GM12872 (cell line): ENCODE data around the gene RIPOR2.

Experiments
- CTCF ChIP-seq: IDR thresholded peaks from 3 replicates; pipeline ENCODE4 v1.5.1; 2011; ENCODE audit warnings: low read depth, mild to moderate bottlenecking, low read length, moderate library complexity; ENCODE audit not compliant: insufficient read depth

Gene RIPOR2

GRCh38 chr6:24910961-24911725 lies 24.6 kb downstream of the RIPOR2 start:
- TF ChIP-seq CTCF, result no peak

- peak; percentile 34 for TF ChIP-seq CTCF
Observed at GRCh38 chr6:24910331-24910960, 25.3 kb downstream of the RIPOR2 start.

- no peak for TF ChIP-seq CTCF
Observed at GRCh38 chr6:24909241-24910216, 26.2 kb downstream of the RIPOR2 start.

GRCh38 chr6:24908650-24909035 lies 27.1 kb downstream of the RIPOR2 start:
- no peak for TF ChIP-seq CTCF

GRCh38 chr6:24907919-24908649 lies 27.7 kb downstream of the RIPOR2 start:
- TF ChIP-seq CTCF, result no peak

- no peak for TF ChIP-seq CTCF
Observed at GRCh38 chr6:24906314-24906713, 29.4 kb downstream of the RIPOR2 start.
